Colon (tissue), 2 donors: ENCODE results near the gene F12.
"Not testable (repeated sequence)": the region's sequence is repeated elsewhere in the genome, so short reads cannot be mapped to it uniquely, and the experiment has no call there.

Experiments
- FAIRE-seq: peaks from 2 replicates; lab custom pipeline; 2012; peaks lifted over from hg19 to GRCh38; lab: Jason Lieb, UNC
- donor health status: control.
- donor health status: control.

The F12 gene

DNA sequence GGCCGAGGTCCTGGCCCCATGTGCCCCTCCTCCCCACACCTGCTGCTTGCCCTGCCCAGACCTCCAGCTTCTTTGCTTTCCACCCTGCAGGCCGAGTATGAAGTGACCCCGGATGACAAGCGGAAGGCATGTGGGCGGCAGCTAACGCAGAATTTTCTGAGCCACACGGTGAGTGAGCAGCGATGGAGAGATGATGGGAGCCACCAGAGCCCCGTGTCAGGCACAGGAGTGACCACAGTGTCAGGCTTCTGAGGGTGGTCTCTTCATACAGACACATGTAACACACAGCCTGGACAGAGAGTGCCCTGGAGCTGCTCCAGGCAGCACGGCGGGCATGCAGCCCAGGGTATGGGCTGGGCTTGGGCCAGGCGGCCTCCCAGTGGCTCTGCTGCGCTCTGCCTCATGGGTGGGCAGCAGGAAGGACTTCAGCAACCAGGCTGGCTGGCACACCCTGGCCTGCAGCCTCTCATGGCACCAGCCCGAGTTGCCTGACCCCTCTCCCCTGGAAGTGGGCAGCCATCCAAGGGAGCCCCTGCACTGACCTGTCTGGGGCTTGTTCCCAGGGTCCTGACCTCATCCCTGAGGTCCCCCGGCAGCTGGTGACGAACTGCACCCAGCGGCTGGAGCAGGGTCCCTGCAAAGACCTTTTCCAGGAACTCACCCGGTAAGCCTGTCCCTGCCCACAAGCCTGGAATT, 22.9 kb upstream of the F12 start:
- no peak for FAIRE-seq

DNA sequence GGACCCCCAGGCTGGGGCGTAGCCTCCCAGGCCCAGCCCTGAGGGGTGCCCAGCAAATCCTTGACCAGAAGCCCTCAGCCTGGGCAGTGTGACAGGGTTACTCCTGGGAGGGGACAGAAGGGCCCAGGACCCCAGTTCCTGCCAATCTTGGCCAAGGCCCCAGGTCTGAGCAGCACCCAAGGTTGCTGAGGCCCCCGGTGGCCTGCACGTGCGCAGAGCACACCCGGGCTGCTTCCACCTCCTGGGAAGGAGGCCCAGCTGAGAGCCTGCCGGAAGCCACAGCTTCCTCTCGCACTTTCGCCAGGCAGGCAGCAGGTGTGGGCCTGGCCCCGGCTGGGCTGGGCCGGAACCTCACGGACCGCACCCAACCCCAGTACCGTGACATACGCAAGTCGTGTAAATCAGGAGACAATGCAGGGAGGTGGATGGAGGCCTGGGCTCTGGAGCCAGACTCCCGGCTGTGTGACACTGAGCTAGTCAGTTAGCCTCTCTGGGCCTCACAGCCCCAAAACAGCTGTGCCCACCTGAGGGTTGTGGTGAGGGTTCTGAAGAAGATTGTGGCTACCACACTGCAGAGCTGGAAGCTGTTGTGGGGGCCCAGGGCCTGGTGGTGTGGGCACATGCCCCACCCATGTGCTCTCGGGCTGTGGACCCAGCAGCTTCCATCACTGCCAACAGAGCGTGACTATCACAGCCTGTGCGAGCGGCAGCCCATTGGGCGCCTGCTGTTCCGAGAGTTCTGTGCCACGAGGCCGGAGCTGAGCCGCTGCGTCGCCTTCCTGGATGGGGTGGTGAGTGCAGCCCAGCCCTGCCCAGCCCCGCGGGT, 22.2 kb upstream of the F12 start:
- no peak for FAIRE-seq

DNA sequence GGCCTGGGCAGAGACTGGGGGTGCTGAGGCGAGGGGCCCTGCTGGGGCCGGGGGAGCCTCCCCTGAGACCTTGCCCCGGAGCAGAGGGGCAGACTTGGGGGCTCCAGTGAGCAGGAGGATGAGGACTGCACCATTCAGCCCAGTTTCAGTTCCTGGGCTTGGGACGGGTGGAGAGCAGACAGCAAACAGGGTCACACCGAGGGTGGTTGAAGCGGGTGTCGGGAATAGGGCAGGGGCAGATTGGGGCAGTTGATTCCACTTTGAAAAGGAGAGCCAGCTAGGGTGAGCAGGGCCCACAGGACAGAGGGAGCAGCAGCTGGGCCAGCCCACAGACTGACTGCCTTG, 21.6 kb upstream of the F12 start:
- FAIRE-seq = no peak

DNA sequence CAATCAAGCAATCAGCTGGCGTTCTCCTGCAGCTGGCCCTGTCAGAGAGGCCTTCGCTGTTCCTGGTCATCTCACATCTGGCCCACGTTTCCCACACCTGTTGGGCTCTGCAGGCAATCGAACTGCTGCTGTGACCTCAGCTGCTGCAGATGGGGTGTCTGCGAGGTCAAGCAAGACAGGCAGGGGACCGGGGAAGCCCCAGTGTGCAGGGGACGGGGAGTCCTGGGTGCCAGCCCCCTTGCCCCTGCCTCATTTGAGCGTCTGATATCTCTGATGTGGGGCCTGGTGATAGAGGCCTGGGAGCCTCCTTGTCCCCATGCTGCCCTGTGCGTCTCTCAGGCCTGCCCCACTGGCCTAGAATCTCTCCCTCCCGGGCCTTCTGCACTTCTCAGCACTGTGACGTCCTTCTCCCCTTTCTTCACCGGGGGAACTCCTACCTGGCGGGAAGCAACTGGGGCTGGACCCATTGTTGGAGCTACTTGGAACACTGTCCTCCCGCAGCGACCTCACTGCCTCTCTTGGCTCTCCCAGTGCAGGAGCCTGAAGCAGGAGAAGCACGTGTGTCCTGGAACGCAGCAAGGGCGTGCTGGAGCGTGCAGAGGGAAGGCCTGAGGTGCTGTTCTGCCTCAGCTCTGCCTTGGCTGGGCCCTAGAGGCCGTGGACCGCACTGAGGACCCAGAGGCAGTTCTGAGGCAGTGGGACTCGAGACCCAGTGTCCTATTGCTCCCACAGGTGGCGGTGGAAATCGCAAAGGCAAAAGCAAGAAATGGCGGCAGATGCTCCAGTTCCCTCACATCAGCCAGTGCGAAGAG, 21.0 kb upstream of the F12 start:
- no peak for FAIRE-seq

DNA sequence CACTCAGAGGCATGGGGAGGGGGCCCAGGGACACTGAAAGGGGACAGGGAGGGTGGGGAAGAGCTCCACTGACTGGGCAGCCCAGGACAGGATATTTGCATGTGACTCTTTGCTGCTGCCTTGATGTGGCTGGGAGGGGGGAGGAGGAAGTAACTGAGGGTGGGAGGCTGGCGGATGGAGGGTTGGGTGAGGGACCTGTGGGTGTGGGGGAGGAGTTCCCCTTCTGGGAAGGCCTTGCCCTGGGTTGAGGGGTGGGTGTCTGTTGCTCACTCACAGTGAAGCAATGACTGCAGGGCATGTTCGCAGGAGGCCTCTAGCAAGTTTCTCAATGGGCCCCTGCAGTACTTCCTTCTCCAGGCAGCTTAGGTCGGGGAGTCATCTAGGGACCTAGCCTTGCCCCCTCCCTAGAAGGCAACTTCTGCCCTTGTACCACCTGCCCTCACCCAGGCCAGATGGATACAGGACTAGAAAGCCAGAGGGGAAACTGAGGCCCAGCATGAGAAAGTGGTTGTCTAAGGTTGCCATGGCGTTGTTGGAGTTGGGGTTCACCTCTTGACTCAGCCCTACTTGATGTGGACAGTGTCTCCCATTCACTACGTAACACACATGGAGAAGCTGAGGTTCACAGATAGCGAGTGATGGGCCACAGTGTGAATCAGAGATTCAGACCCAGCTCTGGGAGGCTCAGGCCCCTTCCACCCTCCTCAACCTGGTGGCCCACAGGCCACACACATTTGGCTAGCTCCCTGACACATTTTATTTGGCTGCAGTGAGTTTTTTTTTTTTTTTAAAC, 20.1 kb upstream of the F12 start:
- FAIRE-seq = no peak

DNA sequence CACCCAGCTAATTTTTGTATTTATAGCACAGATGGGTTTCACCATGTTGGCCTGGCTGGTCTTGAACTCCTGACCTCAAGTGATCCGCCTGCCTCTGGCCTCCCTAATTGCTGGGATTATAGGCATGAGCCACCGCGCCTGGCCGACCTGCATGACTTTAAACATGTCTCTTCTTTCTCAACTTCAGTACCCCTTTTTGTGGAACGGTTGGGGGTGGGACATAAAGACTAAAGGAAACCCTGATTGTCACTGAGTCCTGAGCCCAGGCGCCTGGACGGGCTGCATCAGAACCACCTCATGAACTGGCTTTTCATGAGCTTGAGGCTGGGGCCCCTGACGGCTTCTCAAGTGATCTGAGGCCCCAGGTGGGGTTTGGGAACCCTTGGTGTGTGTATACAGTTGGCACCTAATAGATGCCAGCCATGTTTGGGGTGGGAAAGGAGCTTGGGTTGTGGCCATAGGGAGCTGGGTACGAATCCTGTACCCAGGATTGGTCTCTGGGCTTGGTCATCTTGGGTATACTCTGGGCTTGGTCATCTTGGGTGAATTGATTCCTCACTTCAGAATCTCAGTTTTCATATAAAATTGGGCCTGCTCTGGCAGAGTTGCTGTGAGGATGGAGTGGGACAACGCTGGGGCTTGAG, 19.3 kb upstream of the F12 start:
- no peak for FAIRE-seq

DNA sequence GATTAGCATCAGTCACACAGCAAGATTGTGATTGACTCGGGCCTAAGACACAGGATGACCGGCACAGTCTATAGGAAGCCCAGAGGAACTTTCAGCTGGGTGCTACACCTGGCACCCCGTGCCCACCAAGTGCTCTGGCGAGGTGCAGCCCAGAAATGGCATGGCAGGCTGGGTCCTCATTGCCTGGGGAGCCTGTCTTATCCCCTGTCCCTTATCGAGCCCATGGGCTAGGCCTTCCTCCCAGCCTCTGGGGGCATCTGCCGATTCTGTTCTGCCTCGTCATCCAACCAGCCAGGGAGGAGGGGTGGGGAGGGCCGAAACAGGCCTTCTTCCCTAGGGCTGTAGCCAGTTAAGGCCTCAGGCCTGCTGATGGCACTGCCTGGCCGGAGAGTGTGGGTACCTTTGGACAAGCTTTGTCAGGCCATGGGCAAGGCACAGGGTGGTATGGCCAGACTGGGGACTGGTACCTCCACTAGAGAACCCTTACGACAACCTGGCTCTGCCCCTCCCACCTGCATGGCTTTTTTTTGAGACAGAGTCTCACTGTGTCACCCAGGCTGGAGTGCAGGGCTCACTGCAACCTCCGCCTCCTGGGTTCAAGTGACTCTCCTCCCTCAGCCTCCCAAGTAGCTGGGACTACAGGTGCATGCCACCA, 18.7 kb upstream of the F12 start:
- no peak for FAIRE-seq

DNA sequence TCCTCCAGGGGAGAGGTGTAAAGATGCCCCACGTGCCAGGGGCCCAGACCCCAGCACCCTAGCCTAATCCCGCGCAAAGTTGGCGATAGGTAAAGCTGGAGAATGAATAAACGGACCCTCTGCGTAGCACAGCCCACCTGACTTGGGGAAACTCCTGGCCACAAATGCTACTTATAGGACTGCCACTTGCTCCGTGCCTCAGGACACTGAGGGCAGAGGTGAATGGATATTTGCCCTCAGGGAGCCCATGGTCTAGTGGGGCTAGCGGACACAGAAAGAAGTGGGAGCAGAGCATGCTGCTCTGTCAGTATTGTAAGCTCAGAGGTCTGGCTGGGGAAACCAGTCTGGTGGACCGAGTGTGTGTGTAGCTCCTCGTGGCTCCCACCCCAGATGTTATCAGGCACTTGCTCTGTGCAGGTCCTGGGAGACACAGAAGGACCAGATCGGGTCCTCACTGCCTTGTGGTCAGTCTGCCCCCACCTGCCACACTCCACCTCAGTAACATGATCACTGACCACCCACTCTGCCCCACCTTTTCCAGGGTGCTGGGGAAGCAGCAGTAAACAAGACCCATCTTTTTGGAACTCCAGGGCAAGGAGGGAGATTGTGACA, 18.0 kb upstream of the F12 start:
- FAIRE-seq = no peak

DNA sequence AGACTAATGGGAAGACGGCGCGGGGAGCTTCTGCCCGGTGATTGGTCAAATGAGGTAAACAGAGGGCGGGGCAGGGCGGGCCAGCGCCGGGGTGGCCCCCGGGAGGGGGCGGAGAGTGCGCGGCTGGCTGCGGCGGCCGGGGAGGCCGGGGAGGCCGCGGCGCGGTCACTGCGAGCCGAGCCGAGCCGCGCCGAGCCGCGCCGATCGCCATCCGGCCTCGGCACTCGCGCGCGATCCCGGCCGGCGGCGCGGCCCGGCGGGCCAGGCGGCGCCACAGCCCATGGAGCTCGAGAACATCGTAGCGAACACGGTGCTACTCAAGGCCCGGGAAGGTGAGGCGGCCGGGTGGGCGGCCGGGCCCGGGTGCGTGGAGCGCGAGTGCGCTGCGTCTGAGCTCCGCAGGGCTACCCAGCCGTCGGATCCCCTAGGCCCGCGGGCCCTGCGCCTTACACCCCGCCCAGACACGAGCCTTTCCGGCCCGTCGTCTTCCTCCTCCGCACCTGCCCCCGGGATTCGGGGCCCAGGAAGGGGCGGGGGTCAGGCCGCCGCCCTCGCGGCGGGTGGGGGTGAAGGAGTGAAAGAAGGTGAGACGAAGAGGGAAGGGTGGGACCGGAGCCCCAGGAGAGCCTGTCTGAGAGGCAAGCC, 17.3 kb upstream of the F12 start, which contains the start of gene GRK6:
GRK6 (plus strand) TSS at position 111 of the 645 bp plus-strand sequence; CDS start at position 281, 170 bp downstream.
- no peak for FAIRE-seq

DNA sequence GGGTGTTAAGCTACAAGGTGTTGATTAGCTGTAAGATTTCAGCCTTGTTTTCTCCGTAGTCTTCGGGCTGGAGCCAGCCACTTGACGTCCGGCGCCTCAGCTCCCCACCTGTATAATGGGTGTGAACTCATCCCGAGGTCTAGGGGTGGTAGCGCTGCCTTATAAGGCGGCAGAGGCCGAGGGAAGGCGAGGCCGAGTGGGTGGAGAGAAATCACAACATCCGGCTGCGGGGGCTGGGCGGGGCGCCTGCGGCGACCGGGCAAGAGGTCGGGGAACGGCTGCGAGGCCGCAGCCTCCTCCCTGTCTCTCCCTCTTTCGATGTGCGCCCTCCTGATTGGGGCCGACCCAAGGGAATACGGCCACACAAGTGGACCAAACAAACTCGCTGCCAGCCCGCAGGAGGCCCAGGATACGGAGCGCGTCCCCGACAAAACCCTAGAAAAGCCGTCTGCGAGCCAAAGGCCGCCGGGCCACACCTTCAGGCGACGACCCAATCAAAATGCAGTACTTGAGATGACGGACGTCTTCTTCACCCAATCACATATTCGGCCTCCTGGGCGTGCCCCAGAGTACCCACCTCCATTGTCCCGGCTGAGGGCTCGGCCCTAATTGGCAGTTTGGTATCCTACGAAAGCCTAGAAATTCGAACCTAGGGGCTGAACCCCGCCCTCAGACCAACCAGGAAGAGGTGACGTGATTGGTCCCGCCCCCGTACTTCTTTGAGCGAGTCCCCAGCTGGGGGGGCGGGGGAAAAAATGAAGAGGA, 16.6 kb upstream of the F12 start:
- peak; percentile 83 for FAIRE-seq

DNA sequence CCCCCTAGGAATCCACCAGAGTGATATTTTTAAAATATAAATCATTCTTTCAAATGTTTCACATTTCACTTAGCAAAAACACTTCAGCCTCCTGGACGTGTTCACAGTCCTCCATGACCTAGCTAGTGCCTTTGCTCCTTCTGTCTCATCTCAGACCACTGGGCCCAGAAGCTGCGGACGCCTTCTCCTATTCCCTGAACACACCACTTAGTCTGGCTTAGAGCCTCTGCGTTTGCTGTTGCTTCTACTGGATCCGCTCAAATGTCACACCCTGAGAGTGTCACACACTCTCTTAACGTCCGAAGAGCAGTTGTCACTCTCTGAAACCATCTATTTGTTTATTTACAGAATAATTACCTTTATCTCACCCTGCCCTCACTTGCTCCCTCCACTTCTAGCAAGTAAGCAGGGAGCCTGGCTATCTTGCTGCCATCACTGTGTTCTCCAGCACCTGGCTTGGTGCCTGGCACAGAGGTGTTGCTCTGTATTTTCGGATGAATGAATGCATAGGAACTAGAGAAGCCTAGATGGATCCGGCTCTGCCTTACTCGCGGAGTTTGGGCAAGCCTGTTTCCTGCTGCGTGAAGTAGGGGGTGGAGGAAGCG, 15.9 kb upstream of the F12 start:
- no peak for FAIRE-seq

DNA sequence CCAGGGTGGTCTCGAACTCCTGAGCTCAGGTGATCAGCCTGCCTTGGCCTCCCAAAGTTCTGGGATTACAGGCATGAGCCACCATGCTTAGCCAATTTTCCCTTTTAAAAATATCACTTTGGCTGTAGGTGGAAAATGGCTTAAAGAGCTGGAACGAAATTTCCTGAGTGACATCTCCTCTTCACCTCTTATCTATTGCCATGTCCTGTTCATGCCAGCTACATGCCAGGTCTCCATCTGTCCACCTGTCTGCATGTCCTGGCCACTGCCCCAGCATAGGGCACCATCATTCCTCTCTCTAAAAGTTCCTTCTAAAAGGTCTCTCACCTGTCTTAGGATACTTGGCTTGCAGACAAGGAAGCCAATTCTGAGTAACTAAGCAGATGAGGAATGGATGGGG, 14.3 kb upstream of the F12 start:
- no peak for FAIRE-seq

DNA sequence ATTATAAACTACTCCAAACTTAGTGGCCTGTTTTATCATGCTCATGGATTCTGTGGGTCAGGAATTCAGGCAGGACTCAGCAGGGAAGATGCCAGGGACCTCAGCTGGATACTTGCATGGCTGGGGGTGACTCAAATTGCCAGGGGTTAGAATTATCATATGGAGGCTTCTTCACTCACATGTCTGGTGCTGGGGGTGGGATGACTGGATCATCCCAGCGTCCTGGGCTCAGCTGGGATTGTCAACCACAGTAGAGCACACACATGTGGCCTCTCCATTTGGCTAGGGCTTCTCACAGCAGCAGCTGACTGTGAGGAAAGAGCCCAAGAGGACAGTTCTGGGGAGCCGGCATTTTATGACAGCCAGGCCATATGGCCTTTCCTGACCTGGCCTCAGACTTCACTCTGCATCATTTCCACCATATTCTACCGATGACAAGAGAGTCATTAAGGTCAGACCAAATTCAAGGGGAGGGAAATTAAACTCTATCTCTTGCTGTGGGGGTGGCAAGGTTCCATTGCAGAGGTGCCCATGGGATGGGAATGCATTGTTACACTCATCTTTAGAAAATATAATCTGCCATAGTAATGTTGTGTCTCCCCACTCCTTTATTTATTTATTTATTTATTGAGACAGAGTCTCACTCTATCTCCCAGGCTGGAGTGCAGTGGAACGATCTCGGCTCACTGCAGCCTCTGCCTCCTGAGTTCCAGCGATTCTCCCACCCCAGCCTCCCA, 11.9 kb upstream of the F12 start:
- FAIRE-seq = no peak

DNA sequence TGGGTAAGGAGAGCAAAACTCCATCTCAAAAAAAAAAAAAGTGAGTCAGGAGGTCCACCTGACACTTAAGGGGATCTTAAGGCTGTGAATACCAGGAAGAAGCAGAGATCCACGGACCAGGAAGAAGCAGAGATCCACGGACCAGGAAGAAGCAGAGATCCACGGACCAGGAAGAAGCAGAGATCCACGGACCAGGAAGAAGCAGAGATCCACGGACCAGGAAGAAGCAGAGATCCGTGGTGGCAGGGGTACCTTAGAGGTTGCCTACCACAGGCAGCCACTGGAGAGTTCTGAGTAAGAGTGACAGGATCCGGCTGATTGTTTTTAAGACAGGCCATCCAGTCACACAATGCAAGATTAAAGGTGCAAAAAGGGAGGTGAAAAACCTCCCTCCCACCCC, 11.1 kb upstream of the F12 start:
- not testable (repeated sequence) for FAIRE-seq

DNA sequence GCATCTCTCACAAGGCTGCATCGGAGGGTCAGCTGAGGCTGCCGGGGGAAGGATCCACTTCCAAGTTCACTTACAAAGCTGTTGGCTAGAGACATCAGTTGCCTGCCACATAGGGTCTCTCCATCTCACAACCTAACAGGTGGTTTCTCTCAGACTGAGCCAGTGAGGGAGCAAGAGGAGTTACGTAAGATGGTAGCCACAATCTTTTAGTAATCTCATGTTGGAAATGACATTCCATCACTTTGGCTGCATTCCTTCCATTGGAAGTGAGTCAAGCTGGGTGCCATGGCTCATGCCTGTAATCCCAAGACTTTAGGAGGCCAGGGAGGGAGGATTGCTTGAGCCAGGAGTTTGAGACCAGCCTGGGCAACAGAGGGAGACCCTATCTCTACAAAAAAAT, 9.7 kb upstream of the F12 start:
- no peak for FAIRE-seq

DNA sequence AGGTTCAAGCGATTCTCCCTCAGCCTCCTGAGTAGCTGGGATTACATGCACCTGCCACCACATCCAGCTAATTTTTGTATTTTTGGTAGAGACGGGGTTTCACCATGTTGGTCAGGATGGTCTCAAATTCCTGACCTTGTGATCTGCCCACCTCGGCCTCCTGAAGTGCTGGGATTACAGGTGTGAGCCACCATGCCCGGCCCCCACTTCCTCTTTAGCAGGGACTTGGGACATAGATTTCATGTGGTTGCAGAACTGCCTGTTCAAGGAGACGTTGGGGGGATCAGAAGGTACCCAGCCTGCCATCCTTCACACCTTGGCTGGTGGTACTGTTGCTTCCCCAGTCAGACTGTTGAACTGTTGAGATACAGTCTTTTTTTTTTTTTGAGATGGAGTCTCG, 7.7 kb upstream of the F12 start:
- FAIRE-seq = not testable (repeated sequence)

DNA sequence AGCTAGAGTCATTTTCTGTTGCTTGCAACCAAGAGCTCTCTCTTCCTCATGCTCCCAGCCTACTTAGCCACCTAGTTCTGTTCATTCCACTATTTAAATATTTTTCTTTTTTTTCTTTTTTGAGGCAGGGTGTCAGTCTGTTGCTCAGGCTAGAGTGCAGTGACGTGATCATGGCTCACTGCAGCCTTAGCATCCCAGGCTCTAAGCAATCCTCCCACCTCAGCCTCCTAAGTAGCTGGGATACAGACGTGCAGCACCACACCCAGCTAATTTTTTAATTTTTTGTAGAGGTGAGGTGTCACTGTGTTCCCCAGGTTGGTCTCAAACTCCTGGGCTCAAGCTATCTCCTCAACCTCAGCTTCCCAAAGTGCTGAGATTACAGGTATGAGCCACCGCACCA, 5.1 kb upstream of the F12 start:
- no peak for FAIRE-seq

DNA sequence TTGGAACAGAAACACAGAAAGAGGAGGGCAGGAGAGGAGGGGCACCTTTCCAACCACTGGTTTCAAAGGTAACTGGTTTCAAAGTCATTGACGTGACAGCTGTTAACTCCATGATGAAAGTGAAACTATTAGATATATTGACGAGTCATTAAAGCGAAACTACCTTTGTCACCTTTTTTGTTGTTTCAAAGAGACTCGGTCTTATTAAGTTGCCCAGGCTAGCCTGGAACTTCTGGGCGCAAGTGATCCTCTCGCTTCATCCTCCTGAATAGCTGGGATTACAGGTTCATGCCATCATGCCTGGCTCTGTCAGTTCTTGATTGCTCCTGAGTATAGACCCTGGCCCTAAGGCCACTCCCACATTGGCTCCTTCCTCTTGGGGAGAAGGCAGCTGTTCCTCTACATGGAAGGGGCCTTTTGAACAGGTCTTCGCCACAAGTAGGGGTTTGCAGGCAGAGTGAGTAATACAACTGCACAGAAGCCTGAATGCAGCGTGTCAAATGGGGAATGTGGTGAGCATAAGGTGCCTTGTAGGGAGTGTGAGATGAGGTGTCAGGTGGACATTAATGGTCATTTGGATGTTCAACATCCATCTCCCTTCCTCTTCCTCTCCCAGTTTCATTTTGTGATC, 3.4 kb upstream of the F12 start:
- FAIRE-seq = no peak
